ENCODE data around the gene TMEM140. TPM values are rescaled to one million over a fixed set of nuclear protein-coding genes. Genes with fewer than 3 reads are reported as not detected.

TMEM140 gene
- total and polyA plus RNA-seq, 9 of the 15 experiments (the other 6 are each of a cell fraction or from before 2014, with no cell fraction given), result 0.03 to 0.82 (median 0.23) TPM

- TF ChIP-seq ELK1 (CRISPR knock-in tag; IDR thresholded peaks at IDR 0.05) (no peak), BRCA1 (IDR thresholded peaks at IDR 0.05) (no peak), BRCA1 (CRISPR knock-in tag; IDR thresholded peaks at IDR 0.05) (no peak), POLR2A (conservative IDR thresholded peaks at IDR 0.05) (no peak), ZNF146 (CRISPR knock-in tag; IDR thresholded peaks at IDR 0.05; ENCODE audit: unreplicated experiment) (no peak), GTF3C2 (IDR thresholded peaks at IDR 0.05; ENCODE audit: borderline replicate concordance, extremely low read depth, insufficient read length) (no peak), SP2 (IDR thresholded peaks at IDR 0.05; ENCODE audit: extremely low read depth, low read depth, low read length, poor library complexity, severe bottlenecking) (no peak), RBFOX2 (IDR thresholded peaks at IDR 0.05; ENCODE audit: low read depth, low read length) (no peak), HMGN3 (IDR thresholded peaks at IDR 0.05; ENCODE audit: borderline replicate concordance, extremely low read depth, insufficient read length, low read depth, low read length) (no peak), NR3C1 (CRISPR knock-in tag; IDR thresholded peaks at IDR 0.05) (no peak), ZNF12 (CRISPR knock-in tag; IDR thresholded peaks at IDR 0.05) (no peak), CHD2 (IDR thresholded peaks at IDR 0.05; ENCODE audit: low read depth, low read length) (no peak), FOXO4 (CRISPR knock-in tag; IDR thresholded peaks at IDR 0.05) (no peak), USF2 (CRISPR knock-in tag; IDR thresholded peaks at IDR 0.05) (peak; percentile 61), HOMEZ (CRISPR knock-in tag; IDR thresholded peaks at IDR 0.05) (no peak), STAG1 (CRISPR knock-in tag; IDR thresholded peaks at IDR 0.05; ENCODE audit: borderline replicate concordance) (no peak), ZNF239 (CRISPR knock-in tag; IDR thresholded peaks at IDR 0.05) (no peak), CEBPG (CRISPR knock-in tag; IDR thresholded peaks at IDR 0.05) (no peak), CEBPG (tag; conservative IDR thresholded peaks at IDR 0.05 in 1 of 2, IDR thresholded peaks at IDR 0.05 in 1 of 2) (no peak)
These were observed 452 bp upstream of the TMEM140 start (continued) for GRCh38 chr7:135147341-135147898.

Measured in K562 (cell line).